GM12878 (cell line): ENCODE results near the gene IARS2. TPM values are rescaled to one million over a fixed set of nuclear protein-coding genes. Genes with fewer than 3 reads are reported as not detected.

Source experiments
- ATAC-seq: fragments of 200-7000 bp; cut with Tn5 transposase; 3 replicates; pipeline ENCODE4 v1.9.1; 2020; ENCODE audit warnings: mild to moderate bottlenecking, moderate library complexity
- BruUV-seq: library from RNA; stranded (reverse); fragments of 400-500 nt; replicated peaks from 2 replicates; lab custom pipeline; 2021; lab: Mats Ljungman, UMichigan
- CTCF ChIA-PET: fragments of 300-600 bp; sonication (Branson Sonifier 250); formaldehyde crosslinking; extraction: SDS; loops from one replicate; lab custom pipeline; 2021; ENCODE audit warnings: inconsistent platforms; lab: Yijun Ruan, JAX
- POLR2A ChIA-PET: fragments of 350-600 bp; formaldehyde crosslinking; extraction: SDS; loops from one replicate; lab custom pipeline; 2021; ENCODE audit warnings: inconsistent platforms; lab: Charles Lee
- RAD21 ChIA-PET: fragments of 300-600 bp; sonication (Branson Sonifier 250); formaldehyde crosslinking; loops from one replicate; lab custom pipeline; 2023; ENCODE audit warnings: antibody characterized with exemption; ENCODE audit not compliant: unreplicated experiment; lab: Charles Lee
- SMC1A ChIA-PET: fragments of 300-600 bp; sonication (Branson Sonifier 250); formaldehyde crosslinking; loops from one replicate; lab custom pipeline; 2023; ENCODE audit not compliant: unreplicated experiment, uncharacterized antibody; lab: Charles Lee
- DNase-seq: peaks from one replicate; pipeline ENCODE4 v3.0.0-alpha.2; 2011; ENCODE audit warnings: low read depth, low spot score
- FAIRE-seq: peaks from 3 replicates; lab custom pipeline; 2011; peaks lifted over from hg19 to GRCh38; lab: Jason Lieb, UNC
- H2AFZ ChIP-seq: 2 replicates; pipeline ENCODE4 v1.6.0; 2011; ENCODE audit warnings: low read depth, low read length, control low read depth; ENCODE audit not compliant: control insufficient read depth
- H3K27ac ChIP-seq: 2 replicates; pipeline ENCODE4 v1.5.1; 2011; ENCODE audit warnings: control low read depth; ENCODE audit not compliant: control insufficient read depth, insufficient read depth
- H3K27me3 ChIP-seq, 2 experiments: replicated peaks in 1 of 2; 2 replicates each; pipeline versions ENCODE4 v1.6.0 to v1.6.1; 2011; ENCODE audit warnings: low read length in 1 of 2; ENCODE audit not compliant: control insufficient read depth in 2 of 2, insufficient read depth in 2 of 2
- H3K36me3 ChIP-seq, 2 experiments: 2 replicates each; pipeline ENCODE4 v1.5.1; 2011; ENCODE audit warnings: low read length in 1 of 2; ENCODE audit not compliant: control insufficient read depth in 2 of 2, insufficient read depth in 2 of 2
- H3K4me1 ChIP-seq: 2 replicates; pipeline ENCODE4 v1.6.1; 2011; ENCODE audit warnings: mild to moderate bottlenecking, low read length, moderate library complexity, mixed read lengths; ENCODE audit not compliant: control insufficient read depth, insufficient read depth
- H3K4me2 ChIP-seq: 2 replicates; pipeline ENCODE4 v1.6.0; 2011; ENCODE audit warnings: control low read depth; ENCODE audit not compliant: control insufficient read depth, insufficient read depth
- H3K4me3 ChIP-seq: fragments of 200-600 bp; sonication (generic); 2 replicates; pipeline ENCODE4 v1.5.1; 2016
- H3K79me2 ChIP-seq: 2 replicates; pipeline ENCODE4 v1.6.0; 2011; ENCODE audit warnings: low read length; ENCODE audit not compliant: control insufficient read depth, insufficient read depth
- H3K9ac ChIP-seq: 2 replicates; pipeline ENCODE4 v1.8.0; 2011; ENCODE audit warnings: low read length, control low read depth, mixed read lengths; ENCODE audit not compliant: control insufficient read depth, insufficient read depth
- H3K9me3 ChIP-seq: replicated peaks from 3 replicates; pipeline ENCODE4 v1.5.1; 2011; ENCODE audit warnings: mild to moderate bottlenecking, low read length; ENCODE audit not compliant: control insufficient read depth, insufficient read depth
- H4K20me1 ChIP-seq: 2 replicates; pipeline ENCODE4 v1.6.0; 2011; ENCODE audit not compliant: control insufficient read depth, insufficient read depth
- CEBPB ChIP-seq, 2 experiments: fragments of 150-350 bp in 1 of 2; IDR thresholded peaks; 2 replicates each; pipeline ENCODE4 v1.6.1; 2012 to 2014; ENCODE audit warnings: low read depth in 2 of 2, low read length in 2 of 2, borderline replicate concordance in 1 of 2, inconsistent platforms in 1 of 2
- IRF4 ChIP-seq: IDR thresholded peaks from 2 replicates; pipeline ENCODE4 v1.6.1; 2011; ENCODE audit warnings: low read depth, low read length
- JUND ChIP-seq: IDR thresholded peaks from 2 replicates; pipeline ENCODE4 v1.6.1; 2012; ENCODE audit warnings: low read depth, mild to moderate bottlenecking, low read length, improper control_type of control experiment, moderate library complexity
- RAD21 ChIP-seq: IDR thresholded peaks from 2 replicates; pipeline ENCODE4 v1.6.1; 2011; ENCODE audit warnings: mild to moderate bottlenecking, low read depth, low read length, moderate library complexity; ENCODE audit not compliant: insufficient read depth
- whole genome bisulfite sequencing: methylation state at CpG from one replicate; pipeline ENCODE4 v1.1.6; 2016; ENCODE audit warnings: low lambda C conversion rate; ENCODE audit not compliant: insufficient replicate concordance, insufficient coverage; ENCODE audit errors: missing lambda C conversion rate; 5-methylcytosine and 5-hydroxymethylcytosine counted together
- in situ Hi-C: fragments of 300-500 bp; cut with MboI; formaldehyde crosslinking; loops from 9 replicates; pipeline ENCODE4 v1.14.3; 2018; ENCODE audit warnings: mixed read lengths
- intact Hi-C: fragments of 100-400 bp; cut with micrococcal nuclease; formaldehyde crosslinking; loops from one replicate; pipeline ENCODE4 v1.14.2; 2022; ENCODE audit not compliant: unreplicated experiment
- polyA plus RNA-seq, 11 experiments: library from polyadenylated mRNA; depleted of rRNA in 4 of 11; unstranded in 6 of 11; stranded (reverse) in 5 of 11; fragments of >200 nt; fragmentation: Nextera tagmentation in 4 of 11; fragmentation: Illumina TruSeq in 1 of 11; extraction: Ambion mirVana in 4 of 11; extraction: Trizol in 1 of 11; gene quantifications; 1 replicate in 1 of 11; 2 replicates in 10 of 11; pipeline versions ENCODE4 v1.2.1 to v1.2.3, GENCODE V29; 2011 to 2016; ENCODE audit warnings: inconsistent platforms in 2 of 11, missing spikeins in 2 of 11, low read depth in 1 of 11
- total RNA-seq, 4 experiments: library from RNA; depleted of rRNA in 3 of 4; stranded (reverse); fragments of >200 nt in 3 of 4; fragmentation: Illumina TruSeq in 1 of 4; extraction: Trizol in 1 of 4; gene quantifications; 2 replicates each; pipeline versions ENCODE4 v1.2.1 to v1.2.3, GENCODE V29; 2013 to 2021
- TF ChIP-seq, protein P1 (sequence below): fragments of 450-650 bp; IDR thresholded peaks from 2 replicates; pipeline ENCODE4 v1.6.1; 2018; ENCODE audit warnings: mild to moderate bottlenecking, low read depth, moderate library complexity; ENCODE audit not compliant: partially characterized antibody

The IARS2 gene
- total and polyA plus RNA-seq, 10 of the 15 experiments (the other 5 are each of a cell fraction or from before 2014, with no cell fraction given) = 23.7 to 100 (median 66.8) TPM

DNA sequence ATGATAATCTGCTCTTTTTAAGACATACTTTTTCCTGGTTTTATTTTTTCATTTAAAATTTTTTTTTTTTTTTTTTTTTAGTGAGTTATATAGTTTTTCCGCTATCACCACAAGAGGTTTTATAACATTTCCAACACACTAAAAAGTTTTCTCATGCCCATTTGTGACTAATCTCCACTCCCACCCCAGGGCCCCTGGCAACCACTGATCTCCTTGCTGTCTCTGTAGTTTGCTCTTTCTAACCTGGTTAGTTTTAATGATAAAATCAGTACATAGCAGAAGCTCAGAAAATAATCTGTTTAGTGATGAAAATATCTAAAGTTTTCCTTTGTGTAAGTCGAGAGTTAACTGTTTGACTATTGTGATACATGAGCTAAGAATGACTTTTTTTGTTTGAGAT, 41.8 kb downstream of the IARS2 start:
- ATAC-seq (no peak), FAIRE-seq (no peak), DNase-seq (no peak)
- Histone ChIP-seq H4K20me1 (no peaks in the 10 kb centered on the region), H3K9me3 (no peaks in the 10 kb centered on the region), H2AFZ (no peak overlapping the region), H3K4me3 (no peak overlapping the region), H3K36me3 (peaks cover 0 to 13% of the 10 kb centered on the region in 2 experiments), H3K27ac (no peak overlapping the region), H3K79me2 (no peaks in the 10 kb centered on the region), H3K9ac (no peak overlapping the region), H3K4me1 (no peaks in the 10 kb centered on the region), H3K27me3 (no peaks in the 10 kb centered on the region), H3K4me2 (no peak overlapping the region)
- intact Hi-C loops = no loop called here
- ChIA-PET SMC1A (no interaction called here), CTCF (interaction anchor here (1.3 kb wide), 1 partner anchor 145 kb away, joined by 4 read pairs; no protein-coding TSS in a partner anchor), POLR2A (interaction anchor here (0.6 kb wide), 1 partner anchor 122 kb away, joined by 3 read pairs; no protein-coding TSS in a partner anchor), RAD21 (no interaction called here)
- BruUV-seq = no TSS peak
- TF ChIP-seq, protein P1, sequence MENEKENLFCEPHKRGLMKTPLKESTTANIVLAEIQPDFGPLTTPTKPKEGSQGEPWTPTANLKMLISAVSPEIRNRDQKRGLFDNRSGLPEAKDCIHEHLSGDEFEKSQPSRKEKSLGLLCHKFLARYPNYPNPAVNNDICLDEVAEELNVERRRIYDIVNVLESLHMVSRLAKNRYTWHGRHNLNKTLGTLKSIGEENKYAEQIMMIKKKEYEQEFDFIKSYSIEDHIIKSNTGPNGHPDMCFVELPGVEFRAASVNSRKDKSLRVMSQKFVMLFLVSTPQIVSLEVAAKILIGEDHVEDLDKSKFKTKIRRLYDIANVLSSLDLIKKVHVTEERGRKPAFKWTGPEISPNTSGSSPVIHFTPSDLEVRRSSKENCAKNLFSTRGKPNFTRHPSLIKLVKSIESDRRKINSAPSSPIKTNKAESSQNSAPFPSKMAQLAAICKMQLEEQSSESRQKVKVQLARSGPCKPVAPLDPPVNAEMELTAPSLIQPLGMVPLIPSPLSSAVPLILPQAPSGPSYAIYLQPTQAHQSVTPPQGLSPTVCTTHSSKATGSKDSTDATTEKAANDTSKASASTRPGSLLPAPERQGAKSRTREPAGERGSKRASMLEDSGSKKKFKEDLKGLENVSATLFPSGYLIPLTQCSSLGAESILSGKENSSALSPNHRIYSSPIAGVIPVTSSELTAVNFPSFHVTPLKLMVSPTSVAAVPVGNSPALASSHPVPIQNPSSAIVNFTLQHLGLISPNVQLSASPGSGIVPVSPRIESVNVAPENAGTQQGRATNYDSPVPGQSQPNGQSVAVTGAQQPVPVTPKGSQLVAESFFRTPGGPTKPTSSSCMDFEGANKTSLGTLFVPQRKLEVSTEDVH = no peak
- TF ChIP-seq CEBPB (IDR thresholded peaks at IDR 0.05; ENCODE audit: borderline replicate concordance in 1 of 2, low read depth in 2 of 2, low read length in 2 of 2) (no peak), JUND (no peak), RAD21 (no peak), IRF4 (no peak)
- WGBS = 89% methylated on average over 2 of the region's 2 CpGs
- in situ Hi-C loops = no loop called here
